KBM-7 (cell line): ENCODE results near the gene MYO1B.
A peak's percentile ranks its signal among the peaks of the same experiment; 100 is the strongest.

Experiments
- DNase-seq: peaks from one replicate; pipeline ENCODE4 v3.0.0-alpha.2; 2015
- in situ Hi-C: fragments of 300-500 bp; cut with MboI; formaldehyde crosslinking; loops from 2 replicates; pipeline ENCODE4 v1.14.3; 2020; ENCODE audit warnings: low sequenced_read_pairs, low pct_unique_long_range_greater_than_20kb, mixed read lengths

The MYO1B gene

DNA sequence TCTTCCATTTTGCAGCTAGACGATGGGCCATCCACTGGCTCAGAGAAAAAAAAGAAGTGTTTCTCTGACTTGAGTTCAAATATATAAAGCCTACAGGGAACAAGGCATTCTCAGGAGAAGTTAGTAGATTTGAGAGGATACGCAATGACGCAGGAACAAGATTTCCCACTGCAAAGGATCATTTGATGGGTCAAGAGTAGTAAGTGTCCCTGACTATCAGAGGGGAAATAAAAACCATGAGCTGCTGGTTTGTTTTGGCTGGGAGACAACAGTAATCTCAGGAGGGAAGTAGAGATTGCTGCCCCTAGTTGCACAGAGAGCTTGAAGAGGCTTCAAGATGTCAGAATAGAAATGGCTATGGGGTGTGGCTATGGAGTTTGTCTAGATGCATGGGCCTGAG, 22.3 kb upstream of the MYO1B start:
- in situ Hi-C loops: no loop called here
- DNase-seq: no peak

- DNase-seq: no peak
- in situ Hi-C loops: no loop called here
Measured at GRCh38 chr2:191225126-191225525, 20.1 kb upstream of the MYO1B start.

GRCh38 chr2:191225690-191226089, 19.5 kb upstream of the MYO1B start:
- DNase-seq: no peak
- in situ Hi-C loops: no loop called here

DNA sequence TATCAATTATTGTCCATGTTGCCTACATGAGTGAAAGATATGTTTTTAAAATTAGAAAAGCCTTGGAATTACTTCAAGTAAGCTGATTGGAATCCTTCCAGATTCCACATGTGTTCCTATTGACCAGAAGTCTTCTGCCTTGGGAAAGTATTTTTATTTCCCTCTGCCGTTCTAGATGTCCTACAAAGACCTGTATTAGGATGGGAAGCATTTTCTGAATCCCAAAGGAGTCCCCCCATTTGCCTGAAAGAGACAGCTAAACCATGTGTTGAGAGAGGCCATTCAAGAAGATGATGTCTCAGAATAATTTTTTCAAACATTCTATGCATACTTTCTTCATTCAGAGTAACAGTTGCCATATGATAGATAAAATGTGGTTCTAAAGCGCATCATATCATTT, 19.0 kb upstream of the MYO1B start:
- no peak for DNase-seq
- in situ Hi-C loops: no loop called here

DNA sequence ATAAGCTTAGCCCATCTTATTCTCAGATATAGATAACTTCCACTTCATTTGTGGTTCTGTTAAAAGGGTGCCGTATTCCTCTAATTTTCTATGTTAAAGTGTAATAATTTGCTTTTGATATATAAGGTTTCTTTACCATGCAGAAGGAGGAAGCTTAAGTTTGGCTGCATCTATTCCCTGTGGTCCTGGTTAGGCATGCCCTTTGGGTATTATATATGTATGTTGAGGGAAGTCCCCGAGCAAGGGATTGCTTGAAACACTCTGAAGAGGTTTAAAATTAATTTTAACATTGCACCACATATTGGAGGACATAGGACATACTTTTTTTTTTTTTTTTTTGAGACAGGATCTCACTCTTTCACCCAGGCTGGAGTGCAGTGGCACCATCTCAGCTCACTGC, 16.9 kb upstream of the MYO1B start:
- no peak for DNase-seq
- in situ Hi-C loops: no loop called here

DNA sequence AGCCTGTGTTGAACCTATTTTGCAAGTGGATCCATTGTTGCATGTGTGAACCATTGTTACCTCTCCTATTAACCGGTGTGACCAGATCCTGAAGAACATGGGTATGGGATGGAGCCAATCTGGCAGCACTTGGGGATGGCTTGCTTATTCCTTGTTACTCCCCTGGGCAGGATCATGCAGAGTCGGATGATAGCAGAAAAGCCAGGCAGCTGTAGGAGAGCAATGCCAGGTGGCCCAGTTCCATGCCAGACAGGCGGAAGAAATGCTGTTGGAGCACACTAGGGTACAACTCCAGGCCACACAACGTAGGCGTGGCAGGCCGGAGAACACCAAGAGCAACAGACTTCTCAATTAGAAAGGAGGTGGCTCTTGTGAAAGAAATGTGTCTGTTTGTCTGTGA, 16.3 kb upstream of the MYO1B start:
- in situ Hi-C loops: no loop called here
- DNase-seq: no peak

DNA sequence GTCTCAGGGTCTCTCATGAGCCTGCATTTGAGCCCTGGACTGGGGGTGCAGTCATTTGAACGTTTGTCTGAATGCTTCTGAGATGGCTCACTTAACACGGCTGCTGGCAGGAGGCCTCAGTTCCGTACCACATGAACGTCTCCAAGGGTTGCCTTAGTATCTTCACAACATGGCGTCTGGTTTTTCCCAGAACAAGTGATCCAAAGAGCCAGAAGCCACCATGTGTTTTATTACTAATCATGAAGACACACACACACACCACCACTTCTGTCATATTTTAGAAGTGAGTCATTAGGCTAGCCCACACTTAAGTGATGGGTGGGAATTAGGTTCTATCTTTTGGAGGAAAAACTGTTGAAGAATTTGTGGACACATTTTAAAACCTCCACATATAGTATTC, 15.0 kb upstream of the MYO1B start:
- in situ Hi-C loops: no loop called here
- DNase-seq: no peak

- in situ Hi-C loops: no loop called here
- no peak for DNase-seq
Measured at GRCh38 chr2:191231995-191232394, 13.2 kb upstream of the MYO1B start.

GRCh38 chr2:191233533-191233932, 11.7 kb upstream of the MYO1B start:
- in situ Hi-C loops: no loop called here
- DNase-seq: no peak

DNA sequence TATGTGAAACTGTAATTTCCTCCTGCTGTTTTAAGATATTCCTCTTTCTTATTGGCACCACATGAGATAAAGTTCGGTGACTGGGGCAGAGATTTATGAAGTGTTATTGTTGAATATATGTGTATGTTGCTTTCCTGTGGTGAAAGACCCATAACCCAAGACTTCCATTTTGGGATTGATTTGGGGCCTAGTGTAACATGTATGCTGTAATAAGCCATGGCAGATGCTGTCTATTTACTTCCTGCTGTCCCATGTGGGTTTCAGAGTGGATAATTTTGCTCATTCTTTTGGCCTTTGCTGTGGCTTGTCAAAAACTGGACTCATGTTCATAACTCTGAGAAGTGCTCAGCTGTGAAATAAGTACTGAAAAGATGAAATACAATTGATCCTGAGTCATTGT, 10.8 kb upstream of the MYO1B start:
- in situ Hi-C loops: no loop called here
- no peak for DNase-seq

DNA sequence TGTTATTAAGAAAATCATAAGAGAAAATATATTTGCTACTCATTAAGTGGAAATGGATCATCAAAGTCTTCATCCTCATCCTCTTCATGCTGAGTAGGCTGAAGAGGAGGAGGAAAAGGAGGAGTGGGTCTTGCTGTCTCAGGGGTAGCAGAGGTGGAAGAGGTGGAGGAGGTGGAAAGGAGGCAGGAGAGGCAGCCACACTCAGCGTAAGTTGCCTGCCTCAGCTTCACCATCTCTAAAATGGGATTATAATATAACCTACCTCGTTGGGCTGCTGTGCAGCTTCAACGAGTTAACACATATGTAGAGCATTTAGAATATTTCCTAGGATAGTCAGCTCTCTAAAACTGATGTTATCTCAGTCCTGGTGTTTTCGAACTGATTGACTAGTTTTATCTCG, 4.3 kb upstream of the MYO1B start:
- in situ Hi-C loops: no loop called here
- no peak for DNase-seq

DNA sequence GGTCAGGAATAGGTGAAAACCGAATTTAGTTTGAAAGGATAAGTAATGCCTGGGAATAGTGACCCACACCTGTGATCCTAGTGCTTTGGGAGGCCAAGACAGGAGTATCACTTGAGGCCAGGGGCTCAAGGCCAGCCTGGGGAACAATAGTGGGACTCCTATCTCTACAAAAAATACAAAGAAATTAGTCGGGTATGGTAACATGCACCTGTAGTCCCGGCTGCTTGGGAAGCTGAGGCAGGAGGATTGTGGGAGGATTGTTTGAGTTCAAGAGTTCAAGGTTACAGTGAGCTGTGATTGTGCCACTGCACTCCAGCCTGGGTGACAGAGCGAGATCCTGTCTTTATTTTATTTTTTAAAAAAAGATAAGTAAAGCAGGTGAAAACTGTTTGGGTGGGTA, 3.8 kb upstream of the MYO1B start:
- no peak for DNase-seq
- in situ Hi-C loops: no loop called here

GRCh38 chr2:191243154-191243553, 2.0 kb upstream of the MYO1B start:
- no peak for DNase-seq
- in situ Hi-C loops: no loop called here

DNA sequence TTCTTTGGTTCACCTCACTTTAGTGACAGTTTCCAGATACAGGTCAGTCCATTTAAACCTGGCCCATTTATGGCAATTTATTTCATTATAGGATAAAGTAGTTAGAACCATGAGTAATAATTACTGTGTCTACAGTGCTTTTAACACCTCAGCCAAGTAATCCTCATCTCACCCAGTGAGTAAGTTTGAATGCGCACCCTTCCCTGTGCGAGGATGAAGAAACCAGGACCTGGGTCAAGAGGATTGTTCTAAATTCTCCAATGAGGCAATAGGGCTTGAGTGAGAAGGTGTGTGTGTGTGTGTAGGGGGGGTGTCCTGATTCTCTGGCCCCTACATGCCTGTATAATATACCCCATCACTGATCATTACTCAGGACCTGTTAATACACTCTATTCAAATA, 854 bp upstream of the MYO1B start:
- in situ Hi-C loops: no loop called here
- no peak for DNase-seq

GRCh38 chr2:191245869-191246531, 796 bp downstream of the MYO1B start:
- DNase-seq: peak; percentile 53
- in situ Hi-C loops: no loop called here

DNA sequence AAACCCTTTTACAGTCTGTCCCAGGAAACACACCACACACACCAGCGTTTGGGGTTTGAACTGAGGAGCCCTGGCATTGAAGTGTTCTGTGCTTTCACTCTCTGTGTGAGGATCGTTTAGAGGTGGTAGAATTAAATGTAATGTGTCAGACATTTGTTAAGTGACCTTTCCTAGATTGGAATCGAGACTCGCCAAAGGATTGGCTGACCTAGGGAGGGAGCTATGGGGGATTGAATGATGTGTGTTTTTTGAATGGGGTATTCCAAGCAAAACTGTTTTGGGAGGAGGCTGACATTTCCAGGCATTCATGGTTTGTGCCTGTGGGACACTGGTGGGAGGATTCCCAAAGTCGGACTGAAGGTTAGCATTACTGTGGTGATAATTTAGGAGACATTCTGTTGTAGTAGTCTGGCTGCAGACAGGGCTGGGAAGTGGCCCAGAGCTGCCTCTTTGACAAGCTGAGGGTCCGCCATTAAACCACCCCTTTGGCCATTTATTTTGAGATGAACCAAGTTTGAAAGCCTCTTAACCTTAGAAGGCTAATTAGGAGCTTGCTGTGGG, 1.7 kb downstream of the MYO1B start:
- no peak for DNase-seq
- in situ Hi-C loops: no loop called here

- no peak for DNase-seq
Measured at GRCh38 chr2:191247381-191248057, 2.3 kb downstream of the MYO1B start.

GRCh38 chr2:191249156-191249813, 4.1 kb downstream of the MYO1B start:
- DNase-seq: peak; percentile 39
- in situ Hi-C loops: no loop called here

More at GRCh38 chr2:191247381-191248057, 2.3 kb downstream of the MYO1B start:
- in situ Hi-C loops: no loop called here

DNA sequence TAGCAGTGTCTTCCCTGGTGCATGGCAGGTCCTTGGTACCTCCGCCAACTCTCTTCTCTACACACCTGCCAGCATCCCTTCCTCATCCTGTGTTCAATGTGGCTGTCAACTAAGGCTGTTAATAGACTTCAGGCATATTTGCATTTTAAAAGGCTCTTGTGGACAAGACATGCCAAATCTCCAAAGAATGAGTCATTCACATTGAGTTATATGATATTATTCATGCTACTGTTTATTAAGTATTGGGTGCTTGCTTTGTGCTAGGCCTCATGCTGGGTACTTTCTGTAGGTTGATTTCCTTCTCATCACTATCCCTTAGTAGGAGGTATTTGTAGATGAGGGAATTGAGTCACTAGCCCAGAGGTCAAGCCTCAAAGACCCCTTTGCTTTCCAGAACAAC, 5.2 kb downstream of the MYO1B start:
- DNase-seq: no peak
- in situ Hi-C loops: no loop called here

GRCh38 chr2:191250986-191251385, 5.8 kb downstream of the MYO1B start:
- no peak for DNase-seq
- in situ Hi-C loops: no loop called here
